GM12801 (cell line): ENCODE results near the gene GARIN5A.

ENCODE experiments used
- TF ChIP-seq, protein P1 (sequence below): IDR thresholded peaks from one replicate; pipeline ENCODE4 v1.5.1; 2011; ENCODE audit warnings: control low read depth; ENCODE audit not compliant: insufficient read length; ENCODE audit errors: extremely low read depth

The GARIN5A gene

DNA sequence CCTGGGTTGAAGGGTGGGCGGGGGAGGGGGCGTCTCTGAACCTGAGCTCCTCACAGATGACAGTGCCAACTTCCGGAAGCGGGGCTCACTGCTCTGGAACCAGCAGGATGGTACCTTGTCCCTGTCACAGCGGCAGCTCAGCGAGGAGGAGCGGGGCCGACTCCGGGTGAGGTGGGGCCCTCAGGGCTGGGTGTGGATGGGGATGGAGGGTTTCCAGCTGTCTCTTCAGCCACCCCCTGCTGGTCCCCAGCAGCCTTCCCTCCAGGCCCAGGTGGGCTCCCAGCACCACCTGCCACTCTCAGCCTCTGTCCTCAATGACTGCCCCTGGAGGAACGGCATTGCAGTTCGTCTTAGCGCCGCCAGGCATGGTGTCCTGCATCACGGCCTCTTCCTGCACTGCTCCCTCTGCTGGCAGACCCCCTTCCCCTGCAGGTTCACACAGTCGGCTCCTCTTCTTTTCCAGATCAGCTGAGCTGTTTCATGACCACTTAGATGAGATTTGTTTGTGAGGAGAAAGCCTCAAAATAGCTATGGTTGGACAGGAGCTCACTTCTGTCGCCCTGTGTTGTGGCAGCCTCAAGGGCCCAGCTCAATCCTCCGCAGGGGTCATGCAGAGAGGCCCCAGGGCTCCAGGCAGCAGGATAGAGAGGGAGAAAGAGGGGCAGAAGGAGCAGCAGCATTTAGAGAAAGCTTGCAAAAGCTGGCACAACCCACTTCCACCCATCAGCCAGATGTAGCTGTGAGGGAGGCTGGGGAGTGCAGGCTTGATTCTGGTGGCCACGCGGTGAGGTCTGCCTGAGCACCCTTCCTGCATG is 2.5 kb upstream of the GARIN5A start:
- TF ChIP-seq, protein P1, sequence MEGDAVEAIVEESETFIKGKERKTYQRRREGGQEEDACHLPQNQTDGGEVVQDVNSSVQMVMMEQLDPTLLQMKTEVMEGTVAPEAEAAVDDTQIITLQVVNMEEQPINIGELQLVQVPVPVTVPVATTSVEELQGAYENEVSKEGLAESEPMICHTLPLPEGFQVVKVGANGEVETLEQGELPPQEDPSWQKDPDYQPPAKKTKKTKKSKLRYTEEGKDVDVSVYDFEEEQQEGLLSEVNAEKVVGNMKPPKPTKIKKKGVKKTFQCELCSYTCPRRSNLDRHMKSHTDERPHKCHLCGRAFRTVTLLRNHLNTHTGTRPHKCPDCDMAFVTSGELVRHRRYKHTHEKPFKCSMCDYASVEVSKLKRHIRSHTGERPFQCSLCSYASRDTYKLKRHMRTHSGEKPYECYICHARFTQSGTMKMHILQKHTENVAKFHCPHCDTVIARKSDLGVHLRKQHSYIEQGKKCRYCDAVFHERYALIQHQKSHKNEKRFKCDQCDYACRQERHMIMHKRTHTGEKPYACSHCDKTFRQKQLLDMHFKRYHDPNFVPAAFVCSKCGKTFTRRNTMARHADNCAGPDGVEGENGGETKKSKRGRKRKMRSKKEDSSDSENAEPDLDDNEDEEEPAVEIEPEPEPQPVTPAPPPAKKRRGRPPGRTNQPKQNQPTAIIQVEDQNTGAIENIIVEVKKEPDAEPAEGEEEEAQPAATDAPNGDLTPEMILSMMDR, result no peak

DNA sequence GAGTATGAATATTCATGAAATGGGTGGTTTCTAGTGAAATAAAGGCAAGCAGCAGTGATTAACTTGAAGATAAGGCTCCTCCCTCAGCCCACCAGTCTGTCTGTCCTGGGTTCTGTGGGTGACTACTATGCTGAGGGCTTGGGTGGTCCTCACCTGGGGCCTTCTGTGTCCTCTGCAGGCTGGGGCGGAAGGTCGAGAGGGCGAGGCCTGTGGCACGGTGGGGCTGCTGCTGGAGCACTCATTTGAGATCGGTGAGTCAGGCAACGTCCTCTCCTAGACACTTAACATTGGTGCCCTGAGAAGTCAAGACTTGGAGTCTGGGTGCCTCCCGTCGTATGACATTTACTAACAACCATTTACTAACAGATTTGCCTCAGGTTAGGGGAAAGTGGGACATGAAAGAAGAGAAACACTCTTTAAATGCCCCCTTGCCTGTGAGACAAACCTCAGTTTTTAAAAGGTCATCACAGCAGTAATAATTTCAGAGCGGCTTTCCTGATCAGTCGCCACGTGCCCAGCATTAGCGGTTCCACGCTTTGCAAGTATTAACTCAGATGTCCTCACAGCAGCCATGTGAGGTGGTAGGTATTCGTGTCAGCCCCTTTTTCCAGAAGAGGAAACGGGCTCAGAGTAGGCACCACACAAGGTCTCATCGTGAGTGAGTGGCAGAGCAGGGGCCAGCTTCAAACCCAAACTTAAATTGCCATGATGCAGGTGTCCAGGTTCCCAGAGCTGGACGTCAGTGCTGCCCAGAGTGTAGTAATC is 1.3 kb upstream of the GARIN5A start:
- TF ChIP-seq, protein P1, result no peak

DNA sequence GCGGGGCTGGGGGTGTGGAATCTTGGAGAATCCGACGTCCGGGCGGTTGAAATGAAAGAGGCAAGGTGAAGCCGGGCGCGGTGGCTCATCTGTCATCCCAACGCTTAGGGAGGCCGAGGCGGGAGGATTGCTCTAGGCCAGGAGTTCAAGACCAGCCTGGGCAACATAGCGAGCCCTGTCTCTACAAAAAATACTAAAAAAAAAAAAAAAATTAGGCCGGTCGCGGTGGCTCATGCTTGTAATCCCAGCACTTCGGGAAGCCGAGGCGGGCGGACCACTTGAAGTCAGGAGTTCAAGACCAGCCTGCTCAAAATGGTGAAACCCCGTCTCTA is 225 bp upstream of the GARIN5A start:
- TF ChIP-seq, protein P1, result no peak

DNA sequence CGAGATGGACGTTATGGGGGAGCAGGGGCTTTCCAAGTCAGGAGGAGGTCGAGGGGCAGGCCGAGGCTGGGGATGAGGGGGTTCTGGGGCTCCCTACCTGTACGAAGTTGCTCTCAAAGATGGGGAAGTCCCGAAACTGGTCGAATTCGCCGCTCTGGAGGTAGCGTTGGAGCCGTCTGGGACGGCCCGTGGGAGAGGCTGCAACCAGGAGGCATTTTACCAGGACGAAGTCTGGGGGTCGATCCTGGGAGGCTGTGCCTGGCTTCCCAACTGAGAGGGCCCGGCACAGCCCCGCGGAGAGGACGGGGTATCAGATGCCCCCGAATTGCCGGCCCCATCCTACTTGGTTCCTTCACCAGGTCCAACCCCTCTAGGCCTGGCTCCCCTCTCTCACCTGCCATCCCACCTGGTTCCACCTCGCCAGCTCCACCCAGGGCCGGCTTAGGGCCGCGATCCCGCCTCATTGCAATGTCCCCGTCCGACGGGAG is 868 bp downstream of the GARIN5A start:
- TF ChIP-seq, protein P1, result no peak

DNA sequence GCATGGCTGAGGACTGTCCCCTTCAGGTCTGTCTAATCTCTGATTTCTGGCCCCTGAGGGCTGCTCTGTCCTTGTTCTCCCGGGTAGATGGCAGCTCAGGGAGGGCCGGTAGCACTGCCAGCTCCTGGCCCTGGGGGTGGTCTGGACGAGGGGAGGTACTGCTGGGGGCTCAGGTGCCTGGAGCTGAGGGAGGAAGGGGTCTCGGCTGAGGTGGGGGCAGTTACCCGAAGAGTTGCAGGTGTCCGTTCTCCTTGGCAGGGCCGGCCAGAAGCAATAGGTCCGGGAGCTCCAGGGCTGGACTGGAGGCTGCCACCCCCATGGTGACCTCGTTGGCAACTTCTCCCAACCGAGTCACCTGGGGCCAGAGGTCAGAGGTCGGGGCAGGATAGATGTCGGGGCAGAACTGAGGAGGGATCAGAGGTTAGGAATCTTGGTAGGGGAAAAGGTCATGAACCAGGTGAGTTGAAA is 1.5 kb downstream of the GARIN5A start:
- TF ChIP-seq, protein P1, result no peak

DNA sequence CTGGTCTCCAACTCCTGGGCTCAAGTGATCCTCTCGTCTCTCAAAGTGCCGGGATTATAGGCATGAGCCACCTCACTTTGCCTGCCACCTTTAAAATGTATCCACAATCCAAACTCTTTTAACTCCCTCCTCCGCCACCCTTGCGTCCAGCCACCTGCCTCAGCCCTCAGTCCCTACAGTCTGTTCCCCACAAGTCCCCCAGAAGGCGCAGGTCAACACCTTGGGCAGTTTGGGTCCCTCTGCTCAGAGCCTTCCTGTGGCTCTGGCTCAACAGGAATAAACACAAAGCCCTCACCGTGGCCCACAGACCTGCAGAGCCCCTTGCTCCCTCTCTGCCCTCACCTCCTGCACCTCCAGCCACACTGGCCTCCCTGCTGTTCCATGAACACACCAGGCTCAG is 7.8 kb downstream of the GARIN5A start:
- TF ChIP-seq, protein P1, result no peak

DNA sequence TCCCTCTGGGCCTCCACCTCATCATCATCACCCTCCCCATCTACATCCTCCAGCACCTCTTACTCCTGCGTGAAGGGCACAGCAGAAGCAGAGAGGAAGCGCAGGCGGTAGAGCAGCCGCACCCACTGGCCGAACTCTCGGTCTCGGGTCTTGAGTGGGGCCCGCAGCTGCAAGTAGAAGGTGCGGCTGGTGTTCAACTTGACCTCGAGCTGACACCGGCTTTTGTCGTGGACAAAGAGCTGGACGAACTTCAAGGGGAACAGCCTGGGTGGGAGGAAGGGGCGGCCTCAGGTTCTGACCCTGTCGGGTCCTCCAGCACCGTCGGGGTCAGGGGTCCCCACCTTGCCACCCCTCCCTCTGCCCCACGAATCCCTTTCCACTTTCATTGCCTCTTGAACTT is 9.1 kb downstream of the GARIN5A start:
- TF ChIP-seq, protein P1, result no peak
